ENCODE data around the gene MUC6. TPM values are rescaled to one million over a fixed set of nuclear protein-coding genes. Genes with fewer than 3 reads are reported as not detected.
A peak's percentile ranks its signal among the peaks of the same experiment; 100 is the strongest.

The MUC6 gene
- total RNA-seq, 2 experiments from 2014 or later, result not detected

GRCh38 chr11:973237-973636 is 63.3 kb downstream of the MUC6 start:
- no peak overlapping the region for H3K27ac Mint-ChIP-seq
- H3K9me3 Mint-ChIP-seq, result no peaks in the 10 kb centered on the region
- no peak overlapping the region for H3K4me3 Mint-ChIP-seq
- no peak for DNase-seq
- CTCF ChIA-PET, result no interaction called here
- peaks cover 26% of the 10 kb centered on the region for H3K36me3 Mint-ChIP-seq (ENCODE audit: low read depth)
- peaks cover 31% of the 10 kb centered on the region for H3K4me1 Mint-ChIP-seq
- no peaks in the 10 kb centered on the region for H3K27me3 Mint-ChIP-seq
- POLR2A ChIA-PET, result no interaction called here

- POLR2A ChIA-PET, result no interaction called here
Measured at GRCh38 chr11:972523-973211, 63.9 kb downstream of the MUC6 start.

GRCh38 chr11:971731-972365 is 64.7 kb downstream of the MUC6 start:
- Mint-ChIP-seq H3K36me3 (ENCODE audit: low read depth) (peaks cover 26% of the 10 kb centered on the region), H3K4me1 (peaks cover 31% of the 10 kb centered on the region), H3K9me3 (no peaks in the 10 kb centered on the region), H3K4me3 (no peak overlapping the region), H3K27me3 (no peaks in the 10 kb centered on the region), H3K27ac (no peak overlapping the region)
- CTCF ChIA-PET, result no interaction called here
- POLR2A ChIA-PET, result no interaction called here
- DNase-seq, result no peak

More at GRCh38 chr11:972523-973211, 63.9 kb downstream of the MUC6 start:
- Mint-ChIP-seq H3K27me3 (no peaks in the 10 kb centered on the region), H3K36me3 (ENCODE audit: low read depth) (peaks cover 26% of the 10 kb centered on the region), H3K4me1 (peaks cover 31% of the 10 kb centered on the region), H3K4me3 (no peak overlapping the region), H3K27ac (no peak overlapping the region), H3K9me3 (no peaks in the 10 kb centered on the region)
- CTCF ChIA-PET, result no interaction called here
- DNase-seq, result no peak

- CTCF ChIA-PET, result no interaction called here
Measured at GRCh38 chr11:971092-971690, 65.3 kb downstream of the MUC6 start.

GRCh38 chr11:970319-970871 is 66.1 kb downstream of the MUC6 start:
- POLR2A ChIA-PET, result no interaction called here

More at GRCh38 chr11:971092-971690, 65.3 kb downstream of the MUC6 start:
- H3K9me3 Mint-ChIP-seq, result no peaks in the 10 kb centered on the region
- POLR2A ChIA-PET, result no interaction called here
- no peak overlapping the region for H3K4me3 Mint-ChIP-seq
- H3K27ac Mint-ChIP-seq, result peak overlapping the region; percentile 44
- H3K27me3 Mint-ChIP-seq, result no peaks in the 10 kb centered on the region
- no peak for DNase-seq
- H3K4me1 Mint-ChIP-seq, result peaks cover 31% of the 10 kb centered on the region
- peaks cover 29% of the 10 kb centered on the region for H3K36me3 Mint-ChIP-seq (ENCODE audit: low read depth)

GRCh38 chr11:969651-970205 is 66.8 kb downstream of the MUC6 start:
- Mint-ChIP-seq H3K27ac (peak overlapping the region; percentile 41), H3K36me3 (ENCODE audit: low read depth) (peaks cover 30% of the 10 kb centered on the region), H3K4me1 (peaks cover 26% of the 10 kb centered on the region), H3K9me3 (peaks cover 3% of the 10 kb centered on the region), H3K4me3 (no peak overlapping the region), H3K27me3 (no peaks in the 10 kb centered on the region)
- DNase-seq, result no peak
- POLR2A ChIA-PET, result no interaction called here
- CTCF ChIA-PET, result no interaction called here

More at GRCh38 chr11:970319-970871, 66.1 kb downstream of the MUC6 start:
- Mint-ChIP-seq H3K4me3 (no peak overlapping the region), H3K36me3 (ENCODE audit: low read depth) (peaks cover 27% of the 10 kb centered on the region), H3K4me1 (peaks cover 26% of the 10 kb centered on the region), H3K9me3 (peaks cover under 1% of the 10 kb centered on the region), H3K27ac (peak overlapping the region; percentile 44), H3K27me3 (no peaks in the 10 kb centered on the region)
- DNase-seq, result peak; percentile 21
- CTCF ChIA-PET, result interaction anchor here (0.6 kb wide), 1 partner anchor 119 kb away, joined by 4 read pairs; no protein-coding TSS in a partner anchor

- ChIA-PET POLR2A (no interaction called here), CTCF (interaction anchor here (0.6 kb wide), 1 partner anchor 54 kb away, joined by 3 read pairs; no protein-coding TSS in a partner anchor)
- H3K27me3 Mint-ChIP-seq, result no peaks in the 10 kb centered on the region
- peaks cover 26% of the 10 kb centered on the region for H3K4me1 Mint-ChIP-seq
- peaks cover 3% of the 10 kb centered on the region for H3K9me3 Mint-ChIP-seq
- no peak overlapping the region for H3K4me3 Mint-ChIP-seq
- no peak for DNase-seq
- no peak overlapping the region for H3K27ac Mint-ChIP-seq
- H3K36me3 Mint-ChIP-seq (ENCODE audit: low read depth), result peaks cover 39% of the 10 kb centered on the region
Measured at GRCh38 chr11:968822-969221, 67.7 kb downstream of the MUC6 start.

- peaks cover 41% of the 10 kb centered on the region for H3K36me3 Mint-ChIP-seq (ENCODE audit: low read depth)
- H3K27me3 Mint-ChIP-seq, result no peaks in the 10 kb centered on the region
- H3K27ac Mint-ChIP-seq, result no peak overlapping the region
- no peak for DNase-seq
- CTCF ChIA-PET, result interaction anchor here (0.6 to 0.9 kb wide), 2 partner anchors 53 to 120 kb away, joined by 3 to 5 read pairs; no protein-coding TSS in a partner anchor
- H3K9me3 Mint-ChIP-seq, result peaks cover 3% of the 10 kb centered on the region
- POLR2A ChIA-PET, result no interaction called here
- H3K4me1 Mint-ChIP-seq, result peaks cover 26% of the 10 kb centered on the region
- no peak overlapping the region for H3K4me3 Mint-ChIP-seq
Measured at GRCh38 chr11:967995-968751, 68.3 kb downstream of the MUC6 start.

- Mint-ChIP-seq H3K27ac (no peak overlapping the region), H3K4me3 (no peak overlapping the region), H3K27me3 (no peaks in the 10 kb centered on the region), H3K4me1 (peaks cover 16% of the 10 kb centered on the region), H3K9me3 (peaks cover 3% of the 10 kb centered on the region), H3K36me3 (ENCODE audit: low read depth) (peaks cover 33% of the 10 kb centered on the region)
- ChIA-PET POLR2A (no interaction called here), CTCF (no interaction called here)
- no peak for DNase-seq
Measured at GRCh38 chr11:965206-965775, 71.2 kb downstream of the MUC6 start.

GRCh38 chr11:963852-964251 is 72.7 kb downstream of the MUC6 start:
- Mint-ChIP-seq H3K4me1 (peaks cover 7% of the 10 kb centered on the region), H3K27ac (no peak overlapping the region), H3K36me3 (ENCODE audit: low read depth) (peaks cover 32% of the 10 kb centered on the region), H3K9me3 (peaks cover 3% of the 10 kb centered on the region), H3K4me3 (no peak overlapping the region), H3K27me3 (no peaks in the 10 kb centered on the region)
- POLR2A ChIA-PET, result no interaction called here
- no peak for DNase-seq
- CTCF ChIA-PET, result no interaction called here
